HepG2 (cell line): Measurements from ENCODE around the gene NAT9. TPM values are rescaled to one million over a fixed set of nuclear protein-coding genes. Genes with fewer than 3 reads are reported as not detected.

Source experiments
- ATAD3A ChIP-seq: sonication (generic); formaldehyde crosslinking; IDR thresholded peaks from 2 replicates; pipeline ENCODE4 v1.4.0; 2020; ENCODE audit warnings: missing genetic modification reagents
- FOXK2 ChIP-seq: fragments of 450-650 bp; IDR thresholded peaks from 2 replicates; pipeline ENCODE4 v1.6.1; 2016
- HOXA5 ChIP-seq: sonication (generic); formaldehyde crosslinking; IDR thresholded peaks from 2 replicates; pipeline ENCODE4 v1.4.0; 2020; ENCODE audit warnings: missing genetic modification reagents
- JDP2 ChIP-seq: sonication (generic); formaldehyde crosslinking; IDR thresholded peaks from 2 replicates; pipeline ENCODE4 v1.8.1; 2022; ENCODE audit warnings: missing genetic modification reagents, borderline replicate concordance
- KAT7 ChIP-seq: IDR thresholded peaks from 2 replicates; pipeline ENCODE4 v1.6.1; 2018; ENCODE audit warnings: borderline replicate concordance, missing compliant biosample characterization
- SMYD3 ChIP-seq: sonication (generic); formaldehyde crosslinking; IDR thresholded peaks from 2 replicates; pipeline ENCODE4 v1.8.1; 2023; ENCODE audit warnings: mild to moderate bottlenecking, missing genetic modification reagents
- ZFP36L1 ChIP-seq: sonication (generic); formaldehyde crosslinking; IDR thresholded peaks from 2 replicates; pipeline ENCODE4 v1.8.0; 2022; ENCODE audit warnings: mild to moderate bottlenecking, missing genetic modification reagents, moderate library complexity
- ZMYM3 ChIP-seq: sonication (generic); formaldehyde crosslinking; IDR thresholded peaks from 2 replicates; pipeline ENCODE4 v1.5.1; 2020; ENCODE audit warnings: mild to moderate bottlenecking, missing genetic modification reagents
- ZNF292 ChIP-seq: sonication (generic); formaldehyde crosslinking; IDR thresholded peaks from 2 replicates; pipeline ENCODE4 v1.8.1; 2022; ENCODE audit warnings: mild to moderate bottlenecking, low read depth, missing genetic modification reagents, borderline replicate concordance
- ZNF616 ChIP-seq: sonication (generic); formaldehyde crosslinking; IDR thresholded peaks from 2 replicates; pipeline ENCODE4 v1.5.0; 2020; ENCODE audit warnings: low read depth, mild to moderate bottlenecking, missing genetic modification reagents
- ZNF713 ChIP-seq: sonication (generic); formaldehyde crosslinking; IDR thresholded peaks from 2 replicates; pipeline ENCODE4 v1.4.0; 2020; ENCODE audit warnings: mild to moderate bottlenecking, missing genetic modification reagents
- ZNF766 ChIP-seq: sonication (generic); formaldehyde crosslinking; IDR thresholded peaks from 2 replicates; pipeline ENCODE4 v1.5.0; 2020; ENCODE audit warnings: missing genetic modification reagents, borderline replicate concordance
- polyA plus RNA-seq, 8 experiments: library from polyadenylated mRNA; depleted of rRNA in 3 of 8; stranded (reverse) in 7 of 8; unstranded in 1 of 8; fragments of >200 nt; fragmentation: Illumina TruSeq in 4 of 8; extraction: Trizol in 4 of 8; gene quantifications; 2 replicates each; pipeline versions ENCODE4 v1.2.1 to v1.2.3, GENCODE V29; 2011 to 2016; ENCODE audit warnings: low read depth in 4 of 8, missing spikeins in 1 of 8, mixed read lengths in 1 of 8; ENCODE audit not compliant: insufficient read depth in 1 of 8
- total RNA-seq, 5 experiments: library from RNA; depleted of rRNA; stranded (reverse); fragments of >200 nt; fragmentation: Illumina TruSeq; extraction: Trizol; gene quantifications; 2 replicates each; pipeline ENCODE4 v1.2.3, GENCODE V29; 2016; ENCODE audit warnings: low read depth in 1 of 5
- TF ChIP-seq, protein P1 (sequence below): sonication (generic); formaldehyde crosslinking; IDR thresholded peaks from 2 replicates; pipeline ENCODE4 v1.4.0; 2020; ENCODE audit warnings: low read depth, mild to moderate bottlenecking, missing genetic modification reagents
- TF ChIP-seq, protein P2 (sequence below): sonication (generic); formaldehyde crosslinking; IDR thresholded peaks from 2 replicates; pipeline ENCODE4 v1.9.0; 2021; ENCODE audit warnings: missing genetic modification reagents, borderline replicate concordance
- TF ChIP-seq, protein P3 (sequence below): sonication (generic); formaldehyde crosslinking; IDR thresholded peaks from 2 replicates; pipeline ENCODE4 v1.4.0; 2020; ENCODE audit warnings: mild to moderate bottlenecking, missing genetic modification reagents, borderline replicate concordance
- TF ChIP-seq, protein P4 (sequence below): IDR thresholded peaks from 2 replicates; pipeline ENCODE4 v1.6.1; 2016; ENCODE audit warnings: low read depth
- TF ChIP-seq, protein P5 (sequence below): sonication (generic); formaldehyde crosslinking; IDR thresholded peaks from 2 replicates; pipeline ENCODE4 v1.4.0; 2020; ENCODE audit warnings: missing genetic modification reagents

The NAT9 gene
- total and polyA plus RNA-seq, 2 of the 13 experiments (the other 11 are each of a cell fraction or from before 2014, with no cell fraction given), result 39.7 to 44.2 TPM

DNA sequence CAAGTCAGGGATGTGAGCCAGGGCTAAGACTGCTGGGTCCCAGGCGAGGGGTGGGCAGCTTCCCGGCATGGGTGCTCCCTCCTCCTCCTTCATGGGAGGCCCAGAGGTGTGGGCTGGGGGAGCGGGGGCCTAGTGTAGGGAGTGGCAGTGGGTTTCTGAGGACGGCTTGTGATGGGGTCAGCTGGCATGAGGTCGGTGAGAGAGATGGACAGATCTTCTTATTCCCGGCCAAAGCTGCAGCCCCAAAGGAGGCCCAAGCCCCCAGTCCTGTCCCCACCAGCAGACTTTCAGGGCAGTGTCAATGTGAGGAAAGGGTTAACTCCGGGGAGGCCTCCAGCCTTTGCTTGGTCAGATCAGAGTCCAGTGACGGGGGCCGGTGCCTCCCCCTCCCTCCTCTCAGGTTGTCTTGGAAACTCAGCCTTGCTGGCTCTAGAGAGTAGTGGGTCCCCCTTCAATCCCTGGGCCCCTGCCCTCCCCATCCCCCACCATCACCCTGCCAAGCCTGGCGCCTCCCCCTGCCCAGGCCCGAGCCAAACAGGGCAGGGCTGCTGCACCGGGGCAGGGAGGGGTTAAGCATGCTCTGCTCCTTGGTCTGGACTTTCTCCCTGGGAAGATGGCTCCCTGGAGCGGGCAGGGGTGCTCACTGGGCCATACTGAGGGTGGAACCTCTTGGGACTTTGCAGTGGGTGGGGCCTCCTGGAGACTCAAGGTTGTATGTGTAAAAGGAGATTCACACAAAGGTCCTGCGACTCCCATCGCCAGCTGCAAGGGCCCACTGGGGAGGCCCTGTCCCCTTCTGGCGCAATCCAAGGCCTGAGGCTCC lies 12.4 kb downstream of the NAT9 start (continued):
- TF ChIP-seq, protein P1, sequence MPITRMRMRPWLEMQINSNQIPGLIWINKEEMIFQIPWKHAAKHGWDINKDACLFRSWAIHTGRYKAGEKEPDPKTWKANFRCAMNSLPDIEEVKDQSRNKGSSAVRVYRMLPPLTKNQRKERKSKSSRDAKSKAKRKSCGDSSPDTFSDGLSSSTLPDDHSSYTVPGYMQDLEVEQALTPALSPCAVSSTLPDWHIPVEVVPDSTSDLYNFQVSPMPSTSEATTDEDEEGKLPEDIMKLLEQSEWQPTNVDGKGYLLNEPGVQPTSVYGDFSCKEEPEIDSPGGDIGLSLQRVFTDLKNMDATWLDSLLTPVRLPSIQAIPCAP, result no peak
- TF ChIP-seq, protein P2, sequence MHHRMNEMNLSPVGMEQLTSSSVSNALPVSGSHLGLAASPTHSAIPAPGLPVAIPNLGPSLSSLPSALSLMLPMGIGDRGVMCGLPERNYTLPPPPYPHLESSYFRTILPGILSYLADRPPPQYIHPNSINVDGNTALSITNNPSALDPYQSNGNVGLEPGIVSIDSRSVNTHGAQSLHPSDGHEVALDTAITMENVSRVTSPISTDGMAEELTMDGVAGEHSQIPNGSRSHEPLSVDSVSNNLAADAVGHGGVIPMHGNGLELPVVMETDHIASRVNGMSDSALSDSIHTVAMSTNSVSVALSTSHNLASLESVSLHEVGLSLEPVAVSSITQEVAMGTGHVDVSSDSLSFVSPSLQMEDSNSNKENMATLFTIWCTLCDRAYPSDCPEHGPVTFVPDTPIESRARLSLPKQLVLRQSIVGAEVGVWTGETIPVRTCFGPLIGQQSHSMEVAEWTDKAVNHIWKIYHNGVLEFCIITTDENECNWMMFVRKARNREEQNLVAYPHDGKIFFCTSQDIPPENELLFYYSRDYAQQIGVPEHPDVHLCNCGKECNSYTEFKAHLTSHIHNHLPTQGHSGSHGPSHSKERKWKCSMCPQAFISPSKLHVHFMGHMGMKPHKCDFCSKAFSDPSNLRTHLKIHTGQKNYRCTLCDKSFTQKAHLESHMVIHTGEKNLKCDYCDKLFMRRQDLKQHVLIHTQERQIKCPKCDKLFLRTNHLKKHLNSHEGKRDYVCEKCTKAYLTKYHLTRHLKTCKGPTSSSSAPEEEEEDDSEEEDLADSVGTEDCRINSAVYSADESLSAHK, result no peak
- TF ChIP-seq, protein P3, sequence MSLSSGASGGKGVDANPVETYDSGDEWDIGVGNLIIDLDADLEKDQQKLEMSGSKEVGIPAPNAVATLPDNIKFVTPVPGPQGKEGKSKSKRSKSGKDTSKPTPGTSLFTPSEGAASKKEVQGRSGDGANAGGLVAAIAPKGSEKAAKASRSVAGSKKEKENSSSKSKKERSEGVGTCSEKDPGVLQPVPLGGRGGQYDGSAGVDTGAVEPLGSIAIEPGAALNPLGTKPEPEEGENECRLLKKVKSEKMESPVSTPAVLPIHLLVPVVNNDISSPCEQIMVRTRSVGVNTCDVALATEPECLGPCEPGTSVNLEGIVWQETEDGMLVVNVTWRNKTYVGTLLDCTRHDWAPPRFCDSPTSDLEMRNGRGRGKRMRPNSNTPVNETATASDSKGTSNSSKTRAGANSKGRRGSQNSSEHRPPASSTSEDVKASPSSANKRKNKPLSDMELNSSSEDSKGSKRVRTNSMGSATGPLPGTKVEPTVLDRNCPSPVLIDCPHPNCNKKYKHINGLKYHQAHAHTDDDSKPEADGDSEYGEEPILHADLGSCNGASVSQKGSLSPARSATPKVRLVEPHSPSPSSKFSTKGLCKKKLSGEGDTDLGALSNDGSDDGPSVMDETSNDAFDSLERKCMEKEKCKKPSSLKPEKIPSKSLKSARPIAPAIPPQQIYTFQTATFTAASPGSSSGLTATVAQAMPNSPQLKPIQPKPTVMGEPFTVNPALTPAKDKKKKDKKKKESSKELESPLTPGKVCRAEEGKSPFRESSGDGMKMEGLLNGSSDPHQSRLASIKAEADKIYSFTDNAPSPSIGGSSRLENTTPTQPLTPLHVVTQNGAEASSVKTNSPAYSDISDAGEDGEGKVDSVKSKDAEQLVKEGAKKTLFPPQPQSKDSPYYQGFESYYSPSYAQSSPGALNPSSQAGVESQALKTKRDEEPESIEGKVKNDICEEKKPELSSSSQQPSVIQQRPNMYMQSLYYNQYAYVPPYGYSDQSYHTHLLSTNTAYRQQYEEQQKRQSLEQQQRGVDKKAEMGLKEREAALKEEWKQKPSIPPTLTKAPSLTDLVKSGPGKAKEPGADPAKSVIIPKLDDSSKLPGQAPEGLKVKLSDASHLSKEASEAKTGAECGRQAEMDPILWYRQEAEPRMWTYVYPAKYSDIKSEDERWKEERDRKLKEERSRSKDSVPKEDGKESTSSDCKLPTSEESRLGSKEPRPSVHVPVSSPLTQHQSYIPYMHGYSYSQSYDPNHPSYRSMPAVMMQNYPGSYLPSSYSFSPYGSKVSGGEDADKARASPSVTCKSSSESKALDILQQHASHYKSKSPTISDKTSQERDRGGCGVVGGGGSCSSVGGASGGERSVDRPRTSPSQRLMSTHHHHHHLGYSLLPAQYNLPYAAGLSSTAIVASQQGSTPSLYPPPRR, result peak; percentile 34; the same call in 1 of the 2 replicates
- TF ChIP-seq ZFP36L1, result 0 out of 2 replicates have a peak, but pooled peaks have one; percentile 71
- no peak for TF ChIP-seq ZNF616 (CRISPR knock-in tag)
- TF ChIP-seq ZNF766, result peak; percentile 81; the same call in 1 of the 2 replicates
- no peak for TF ChIP-seq ATAD3A (CRISPR knock-in tag)
- TF ChIP-seq JDP2 (CRISPR knock-in tag), result no peak
- TF ChIP-seq, protein P4, sequence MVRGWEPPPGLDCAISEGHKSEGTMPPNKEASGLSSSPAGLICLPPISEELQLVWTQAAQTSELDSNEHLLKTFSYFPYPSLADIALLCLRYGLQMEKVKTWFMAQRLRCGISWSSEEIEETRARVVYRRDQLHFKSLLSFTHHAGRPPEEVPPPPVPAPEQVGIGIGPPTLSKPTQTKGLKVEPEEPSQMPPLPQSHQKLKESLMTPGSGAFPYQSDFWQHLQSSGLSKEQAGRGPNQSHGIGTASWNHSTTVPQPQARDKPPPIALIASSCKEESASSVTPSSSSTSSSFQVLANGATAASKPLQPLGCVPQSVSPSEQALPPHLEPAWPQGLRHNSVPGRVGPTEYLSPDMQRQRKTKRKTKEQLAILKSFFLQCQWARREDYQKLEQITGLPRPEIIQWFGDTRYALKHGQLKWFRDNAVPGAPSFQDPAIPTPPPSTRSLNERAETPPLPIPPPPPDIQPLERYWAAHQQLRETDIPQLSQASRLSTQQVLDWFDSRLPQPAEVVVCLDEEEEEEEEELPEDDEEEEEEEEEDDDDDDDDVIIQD (CRISPR knock-in tag), result peak; percentile 21
- TF ChIP-seq ZNF713 (CRISPR knock-in tag), result no peak
- peak; percentile 80 for TF ChIP-seq KAT7 (CRISPR knock-in tag)
- no peak for TF ChIP-seq SMYD3 (CRISPR knock-in tag)
- TF ChIP-seq FOXK2, result no peak
- TF ChIP-seq, protein P5, sequence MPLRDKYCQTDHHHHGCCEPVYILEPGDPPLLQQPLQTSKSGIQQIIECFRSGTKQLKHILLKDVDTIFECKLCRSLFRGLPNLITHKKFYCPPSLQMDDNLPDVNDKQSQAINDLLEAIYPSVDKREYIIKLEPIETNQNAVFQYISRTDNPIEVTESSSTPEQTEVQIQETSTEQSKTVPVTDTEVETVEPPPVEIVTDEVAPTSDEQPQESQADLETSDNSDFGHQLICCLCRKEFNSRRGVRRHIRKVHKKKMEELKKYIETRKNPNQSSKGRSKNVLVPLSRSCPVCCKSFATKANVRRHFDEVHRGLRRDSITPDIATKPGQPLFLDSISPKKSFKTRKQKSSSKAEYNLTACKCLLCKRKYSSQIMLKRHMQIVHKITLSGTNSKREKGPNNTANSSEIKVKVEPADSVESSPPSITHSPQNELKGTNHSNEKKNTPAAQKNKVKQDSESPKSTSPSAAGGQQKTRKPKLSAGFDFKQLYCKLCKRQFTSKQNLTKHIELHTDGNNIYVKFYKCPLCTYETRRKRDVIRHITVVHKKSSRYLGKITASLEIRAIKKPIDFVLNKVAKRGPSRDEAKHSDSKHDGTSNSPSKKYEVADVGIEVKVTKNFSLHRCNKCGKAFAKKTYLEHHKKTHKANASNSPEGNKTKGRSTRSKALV (CRISPR knock-in tag), result peak; percentile 74; the same call in 1 of the 2 replicates
- TF ChIP-seq HOXA5 (CRISPR knock-in tag), result peak; percentile 91
- peak; percentile 44 for TF ChIP-seq ZMYM3 (CRISPR knock-in tag)
- no peak; the same call in 1 of the 2 replicates for TF ChIP-seq ZNF292 (CRISPR knock-in tag)
